ENCODE results near the gene HPCA.

DNA sequence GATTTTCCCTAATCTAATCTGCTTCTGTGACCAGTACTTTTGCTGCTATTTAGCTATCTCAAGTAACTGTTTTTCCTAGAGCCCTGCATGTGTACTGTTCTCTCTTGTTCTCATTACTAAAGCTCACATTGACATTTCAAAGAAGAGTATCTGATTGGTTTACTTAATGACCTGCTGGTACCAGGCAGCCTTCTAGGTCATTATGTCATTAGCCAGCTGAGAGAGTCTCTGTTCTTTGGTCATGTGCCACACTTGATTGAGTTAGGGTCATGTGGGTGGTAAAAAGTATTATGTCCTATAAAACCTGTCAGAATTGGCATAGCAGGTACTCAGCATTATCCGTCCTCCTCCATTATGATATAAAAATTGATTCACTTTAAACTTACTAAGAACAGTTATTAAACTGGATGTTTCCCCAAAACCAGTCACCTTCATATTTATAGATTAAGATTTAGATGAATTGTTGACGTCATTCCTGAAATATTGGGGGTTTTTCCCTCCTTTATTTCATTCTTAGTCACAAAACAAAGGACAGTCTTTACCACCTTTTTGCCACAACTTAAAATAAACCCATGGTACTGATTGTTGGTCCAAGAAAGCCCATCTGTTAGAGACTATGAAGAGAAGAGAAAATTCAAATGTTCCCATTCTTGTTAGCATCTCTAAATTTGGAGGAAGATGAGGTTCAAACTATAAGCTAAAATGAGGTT, 37.8 kb upstream of the HPCA start:
- TF ChIP-seq, protein P1, sequence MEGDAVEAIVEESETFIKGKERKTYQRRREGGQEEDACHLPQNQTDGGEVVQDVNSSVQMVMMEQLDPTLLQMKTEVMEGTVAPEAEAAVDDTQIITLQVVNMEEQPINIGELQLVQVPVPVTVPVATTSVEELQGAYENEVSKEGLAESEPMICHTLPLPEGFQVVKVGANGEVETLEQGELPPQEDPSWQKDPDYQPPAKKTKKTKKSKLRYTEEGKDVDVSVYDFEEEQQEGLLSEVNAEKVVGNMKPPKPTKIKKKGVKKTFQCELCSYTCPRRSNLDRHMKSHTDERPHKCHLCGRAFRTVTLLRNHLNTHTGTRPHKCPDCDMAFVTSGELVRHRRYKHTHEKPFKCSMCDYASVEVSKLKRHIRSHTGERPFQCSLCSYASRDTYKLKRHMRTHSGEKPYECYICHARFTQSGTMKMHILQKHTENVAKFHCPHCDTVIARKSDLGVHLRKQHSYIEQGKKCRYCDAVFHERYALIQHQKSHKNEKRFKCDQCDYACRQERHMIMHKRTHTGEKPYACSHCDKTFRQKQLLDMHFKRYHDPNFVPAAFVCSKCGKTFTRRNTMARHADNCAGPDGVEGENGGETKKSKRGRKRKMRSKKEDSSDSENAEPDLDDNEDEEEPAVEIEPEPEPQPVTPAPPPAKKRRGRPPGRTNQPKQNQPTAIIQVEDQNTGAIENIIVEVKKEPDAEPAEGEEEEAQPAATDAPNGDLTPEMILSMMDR (IDR thresholded peaks at IDR 0.05), result no peak
- TF ChIP-seq TCF7L2 (IDR thresholded peaks at IDR 0.05; ENCODE audit: low read depth, low read length), result no peak
- TF ChIP-seq, protein P2, sequence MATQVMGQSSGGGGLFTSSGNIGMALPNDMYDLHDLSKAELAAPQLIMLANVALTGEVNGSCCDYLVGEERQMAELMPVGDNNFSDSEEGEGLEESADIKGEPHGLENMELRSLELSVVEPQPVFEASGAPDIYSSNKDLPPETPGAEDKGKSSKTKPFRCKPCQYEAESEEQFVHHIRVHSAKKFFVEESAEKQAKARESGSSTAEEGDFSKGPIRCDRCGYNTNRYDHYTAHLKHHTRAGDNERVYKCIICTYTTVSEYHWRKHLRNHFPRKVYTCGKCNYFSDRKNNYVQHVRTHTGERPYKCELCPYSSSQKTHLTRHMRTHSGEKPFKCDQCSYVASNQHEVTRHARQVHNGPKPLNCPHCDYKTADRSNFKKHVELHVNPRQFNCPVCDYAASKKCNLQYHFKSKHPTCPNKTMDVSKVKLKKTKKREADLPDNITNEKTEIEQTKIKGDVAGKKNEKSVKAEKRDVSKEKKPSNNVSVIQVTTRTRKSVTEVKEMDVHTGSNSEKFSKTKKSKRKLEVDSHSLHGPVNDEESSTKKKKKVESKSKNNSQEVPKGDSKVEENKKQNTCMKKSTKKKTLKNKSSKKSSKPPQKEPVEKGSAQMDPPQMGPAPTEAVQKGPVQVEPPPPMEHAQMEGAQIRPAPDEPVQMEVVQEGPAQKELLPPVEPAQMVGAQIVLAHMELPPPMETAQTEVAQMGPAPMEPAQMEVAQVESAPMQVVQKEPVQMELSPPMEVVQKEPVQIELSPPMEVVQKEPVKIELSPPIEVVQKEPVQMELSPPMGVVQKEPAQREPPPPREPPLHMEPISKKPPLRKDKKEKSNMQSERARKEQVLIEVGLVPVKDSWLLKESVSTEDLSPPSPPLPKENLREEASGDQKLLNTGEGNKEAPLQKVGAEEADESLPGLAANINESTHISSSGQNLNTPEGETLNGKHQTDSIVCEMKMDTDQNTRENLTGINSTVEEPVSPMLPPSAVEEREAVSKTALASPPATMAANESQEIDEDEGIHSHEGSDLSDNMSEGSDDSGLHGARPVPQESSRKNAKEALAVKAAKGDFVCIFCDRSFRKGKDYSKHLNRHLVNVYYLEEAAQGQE (IDR thresholded peaks at IDR 0.05; ENCODE audit: insufficient read depth in 1 of 2, low read depth in 2 of 2, low read length in 1 of 2), result no peak
